IPS-18c (cell line): ENCODE measurements around the gene GNAQ.

ENCODE experiments used
- H3K4me3 ChIP-seq: 2 replicates; pipeline ENCODE4 v1.7.0; 2013; ENCODE audit warnings: low read depth, mild to moderate bottlenecking, low read length, moderate library complexity; ENCODE audit not compliant: insufficient read depth
- H3K9me3 ChIP-seq: one replicate; pipeline ENCODE4 v1.6.1; 2013; ENCODE audit warnings: mild to moderate bottlenecking, low read length, moderate library complexity; ENCODE audit not compliant: control insufficient read depth, insufficient read depth

GNAQ gene

DNA sequence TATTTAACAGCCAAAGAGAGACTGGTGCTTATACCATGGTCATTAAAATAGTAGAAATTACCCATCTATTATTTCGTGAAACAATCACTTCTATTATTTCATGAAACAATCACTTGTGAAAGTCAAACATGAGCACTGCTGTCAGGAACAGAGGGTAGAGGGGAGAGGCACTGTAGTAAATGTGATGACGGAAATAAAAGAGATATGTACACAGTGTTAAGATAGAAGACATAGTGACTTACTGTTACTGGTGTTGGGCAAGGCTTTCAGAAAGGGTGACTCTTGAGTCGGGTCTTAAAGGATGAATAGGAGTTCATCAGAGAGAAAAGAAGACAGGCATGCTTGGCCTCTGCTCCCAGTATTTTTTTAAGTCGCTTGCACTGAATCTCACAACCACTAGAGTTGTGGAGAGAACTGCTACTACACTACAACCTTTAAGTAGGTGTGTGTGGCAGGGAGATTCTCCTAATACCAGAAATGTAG lies 220.9 kb downstream of the GNAQ start:
- H3K9me3 ChIP-seq: no peaks in the 10 kb centered on the region

GRCh38 chr9:77810047-77810446 lies 221.6 kb downstream of the GNAQ start:
- Histone ChIP-seq H3K4me3 (no peak overlapping the region), H3K9me3 (no peaks in the 10 kb centered on the region)

More for the DNA sequence above, 220.9 kb downstream of the GNAQ start:
- no peak overlapping the region for H3K4me3 ChIP-seq

GRCh38 chr9:77809552-77809951 lies 222.1 kb downstream of the GNAQ start:
- no peak overlapping the region for H3K4me3 ChIP-seq

GRCh38 chr9:77808751-77809081 lies 222.9 kb downstream of the GNAQ start:
- no peaks in the 10 kb centered on the region for H3K9me3 ChIP-seq
- no peak overlapping the region for H3K4me3 ChIP-seq

More at GRCh38 chr9:77809552-77809951, 222.1 kb downstream of the GNAQ start:
- no peaks in the 10 kb centered on the region for H3K9me3 ChIP-seq

- no peak overlapping the region for H3K4me3 ChIP-seq
- no peaks in the 10 kb centered on the region for H3K9me3 ChIP-seq
Observed at GRCh38 chr9:77807846-77808750, 223.5 kb downstream of the GNAQ start.

GRCh38 chr9:77807281-77807683 lies 224.3 kb downstream of the GNAQ start:
- no peak overlapping the region for H3K4me3 ChIP-seq
- no peaks in the 10 kb centered on the region for H3K9me3 ChIP-seq

DNA sequence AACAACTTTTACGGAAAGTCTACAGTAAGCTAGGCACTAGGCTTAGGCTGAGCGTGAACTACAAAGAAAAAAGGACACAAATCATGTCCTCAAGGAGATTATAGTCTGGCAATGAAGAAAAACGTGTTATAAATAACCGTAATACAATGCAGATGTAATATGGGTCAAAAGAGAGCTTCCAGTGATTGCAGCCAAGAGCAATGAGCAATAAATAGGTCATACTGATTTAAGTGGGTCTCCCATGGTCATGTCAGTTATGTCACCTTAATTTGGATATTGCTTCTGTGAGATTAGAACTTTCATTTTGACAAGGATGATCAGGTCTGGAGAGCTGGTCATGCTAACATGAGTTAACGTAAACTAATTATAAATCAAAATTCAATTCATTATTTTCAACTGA lies 224.9 kb downstream of the GNAQ start:
- H3K4me3 ChIP-seq: no peak overlapping the region
- H3K9me3 ChIP-seq: no peaks in the 10 kb centered on the region

DNA sequence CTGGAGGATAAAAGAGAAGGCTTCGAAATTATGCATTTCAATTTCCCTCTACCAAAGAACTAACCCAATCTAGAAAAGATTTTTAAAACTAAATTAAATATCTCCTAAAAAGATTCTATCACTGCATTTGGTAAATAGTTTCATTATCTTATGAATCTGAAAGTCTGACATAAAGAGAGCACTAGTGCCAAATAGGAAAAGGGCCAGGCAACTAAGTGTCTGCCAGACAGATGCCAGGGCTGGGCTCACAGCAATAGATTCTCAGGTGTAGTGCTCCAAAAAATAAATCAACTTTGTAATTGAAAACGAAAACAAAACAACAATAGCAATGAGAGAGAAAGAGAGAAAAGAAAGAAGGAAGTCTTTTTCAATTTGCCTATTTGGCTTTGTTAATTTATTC lies 225.8 kb downstream of the GNAQ start:
- no peak overlapping the region for H3K4me3 ChIP-seq

DNA sequence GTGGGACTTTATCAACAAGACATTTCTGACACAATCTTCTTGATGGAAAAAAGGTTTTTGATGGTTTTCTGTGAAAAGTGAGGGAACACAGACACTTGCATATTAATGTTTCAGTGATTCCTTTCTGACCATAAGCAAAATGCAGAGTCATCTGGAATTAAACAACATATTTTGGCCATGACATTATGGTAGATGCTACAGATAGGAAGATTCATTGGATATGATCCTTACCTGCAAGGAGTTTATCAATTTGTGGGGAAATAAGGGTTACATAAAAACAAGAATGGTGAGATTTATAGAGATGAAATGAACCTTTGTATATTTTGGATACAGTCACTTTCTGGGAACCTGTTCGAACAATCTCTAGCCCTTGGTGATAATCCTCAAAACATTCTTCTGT lies 228.2 kb downstream of the GNAQ start:
- Histone ChIP-seq H3K9me3 (no peaks in the 10 kb centered on the region), H3K4me3 (no peak overlapping the region)

More for the DNA sequence above, 225.8 kb downstream of the GNAQ start:
- H3K9me3 ChIP-seq: no peaks in the 10 kb centered on the region

GRCh38 chr9:77802515-77803293 lies 228.9 kb downstream of the GNAQ start:
- H3K9me3 ChIP-seq: no peaks in the 10 kb centered on the region
- H3K4me3 ChIP-seq: no peak overlapping the region

GRCh38 chr9:77802064-77802463 lies 229.5 kb downstream of the GNAQ start:
- Histone ChIP-seq H3K9me3 (no peaks in the 10 kb centered on the region), H3K4me3 (no peak overlapping the region)

- H3K4me3 ChIP-seq: no peak overlapping the region
Observed at GRCh38 chr9:77800924-77801551, 230.6 kb downstream of the GNAQ start.

DNA sequence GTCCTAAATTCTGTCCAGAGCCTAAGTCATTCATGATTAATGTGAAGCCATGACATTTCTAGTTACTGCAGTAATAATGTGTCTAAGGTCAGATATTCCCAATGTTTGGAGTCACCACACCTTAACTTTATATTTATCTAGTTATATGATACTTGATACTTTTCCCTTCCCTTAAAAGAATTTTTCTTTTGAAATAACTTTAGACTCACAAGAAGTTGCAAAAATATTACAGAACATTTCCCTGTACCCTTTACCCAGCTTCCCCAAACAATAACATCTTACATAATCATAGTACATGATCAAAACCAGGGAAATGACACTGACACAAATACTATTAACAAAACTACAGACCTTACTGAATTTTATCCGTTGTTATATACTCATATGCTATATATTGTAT lies 233.5 kb downstream of the GNAQ start:
- no peak overlapping the region for H3K4me3 ChIP-seq

More at GRCh38 chr9:77800924-77801551, 230.6 kb downstream of the GNAQ start:
- no peaks in the 10 kb centered on the region for H3K9me3 ChIP-seq

DNA sequence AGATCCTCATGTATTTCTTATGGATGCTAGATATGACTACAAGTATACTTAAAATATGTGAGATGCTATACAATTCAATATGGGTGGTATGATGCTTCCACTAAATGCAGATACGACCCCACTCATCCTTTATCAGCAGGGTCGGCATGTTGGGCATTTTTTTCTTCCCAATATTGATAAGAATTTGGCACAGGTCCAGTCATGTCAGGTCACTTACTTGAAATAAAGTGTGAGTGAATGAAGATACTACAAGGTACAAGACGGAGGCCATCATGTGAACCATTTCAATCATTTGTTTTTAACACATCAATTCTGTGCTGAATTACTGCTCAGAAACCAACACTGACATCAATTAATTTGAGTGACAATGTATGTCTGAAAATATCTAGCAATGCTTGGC lies 236.6 kb downstream of the GNAQ start:
- H3K9me3 ChIP-seq: no peaks in the 10 kb centered on the region
- no peak overlapping the region for H3K4me3 ChIP-seq

More for the DNA sequence above, 233.5 kb downstream of the GNAQ start:
- no peaks in the 10 kb centered on the region for H3K9me3 ChIP-seq

GRCh38 chr9:77793849-77794248 lies 237.8 kb downstream of the GNAQ start:
- H3K9me3 ChIP-seq: no peaks in the 10 kb centered on the region
- H3K4me3 ChIP-seq: no peak overlapping the region

GRCh38 chr9:77789891-77790290 lies 241.7 kb downstream of the GNAQ start:
- no peak overlapping the region for H3K4me3 ChIP-seq
- no peaks in the 10 kb centered on the region for H3K9me3 ChIP-seq

DNA sequence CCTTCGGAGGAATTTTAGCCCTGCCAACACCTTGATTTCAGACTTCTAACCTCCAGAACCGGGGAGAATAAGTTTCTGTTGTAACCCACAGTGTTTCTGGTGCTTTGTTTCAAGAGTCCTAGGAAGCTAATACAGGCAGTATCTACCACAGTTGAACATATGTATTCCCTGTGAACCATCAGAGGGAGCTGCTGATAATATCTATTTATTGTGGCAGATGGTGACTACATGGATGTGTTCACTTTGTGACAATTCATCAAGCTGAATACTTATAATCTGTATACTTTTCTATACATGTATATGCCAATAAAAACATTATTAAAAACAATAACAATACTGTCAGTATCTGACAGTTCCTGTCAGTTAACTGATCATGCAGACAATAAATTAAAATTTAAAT lies 246.3 kb downstream of the GNAQ start:
- no peaks in the 10 kb centered on the region for H3K9me3 ChIP-seq
- H3K4me3 ChIP-seq: no peak overlapping the region
